ENCODE data around the gene NLRP5.
"Not testable (repeated sequence)": the region's sequence is repeated elsewhere in the genome, so short reads cannot be mapped to it uniquely, and the experiment has no call there.

NLRP5 gene

DNA sequence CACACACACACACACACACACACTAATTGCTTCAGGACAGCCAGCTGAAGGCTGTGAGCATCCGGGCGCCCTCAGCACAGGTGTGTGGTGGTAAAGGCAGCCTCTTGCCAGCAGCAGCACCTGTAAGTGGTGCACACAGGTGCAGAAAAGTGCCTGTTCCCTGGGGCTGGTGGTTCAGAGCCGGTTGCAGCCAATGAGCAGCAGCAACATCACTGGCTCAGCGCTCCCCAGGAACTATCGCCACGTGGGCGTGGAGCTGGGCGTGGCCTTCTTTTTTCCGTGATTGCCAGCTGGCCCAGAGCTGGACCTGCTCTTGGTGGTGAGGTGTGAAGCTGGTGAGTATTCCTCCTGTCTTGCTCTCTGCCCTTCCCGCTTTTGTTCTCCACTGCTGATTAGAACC is at the start of gene NLRP5:
Gene NLRP5, plus strand, starts transcription at position 289 of the 400 bp plus-strand sequence.
- no peak for DNase-seq (ENCODE audit: low read depth)

GRCh38 chr19:55939206-55939605 is 47.4 kb upstream of the NLRP5 start:
- DNase-seq (ENCODE audit: low read depth) = no peak

DNA sequence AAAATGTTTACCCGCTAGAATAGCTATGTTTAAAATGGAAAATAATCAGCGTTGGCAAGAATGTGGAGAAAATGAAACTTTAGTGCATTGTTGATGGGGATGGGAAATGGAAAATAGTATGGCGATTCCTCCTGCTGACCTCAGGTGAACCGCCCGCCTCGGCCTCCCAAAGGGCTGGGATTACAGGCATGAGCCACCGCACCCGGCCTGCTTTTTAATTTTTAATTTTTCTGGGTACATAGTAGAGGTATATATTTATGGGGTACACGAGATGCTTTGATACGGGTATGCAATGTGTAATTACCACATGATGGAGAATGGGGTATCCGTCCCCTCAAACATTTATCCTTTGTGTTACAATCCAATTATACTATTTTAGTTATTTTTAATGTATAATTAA is 46.3 kb upstream of the NLRP5 start:
- DNase-seq (ENCODE audit: low read depth) = no peak

- no peak for DNase-seq (ENCODE audit: low read depth)
Observed at GRCh38 chr19:55947532-55947931, 39.0 kb upstream of the NLRP5 start, which contains the start of gene NLRP8. Gene NLRP8 (plus strand): TSS chr19:55947832.

DNA sequence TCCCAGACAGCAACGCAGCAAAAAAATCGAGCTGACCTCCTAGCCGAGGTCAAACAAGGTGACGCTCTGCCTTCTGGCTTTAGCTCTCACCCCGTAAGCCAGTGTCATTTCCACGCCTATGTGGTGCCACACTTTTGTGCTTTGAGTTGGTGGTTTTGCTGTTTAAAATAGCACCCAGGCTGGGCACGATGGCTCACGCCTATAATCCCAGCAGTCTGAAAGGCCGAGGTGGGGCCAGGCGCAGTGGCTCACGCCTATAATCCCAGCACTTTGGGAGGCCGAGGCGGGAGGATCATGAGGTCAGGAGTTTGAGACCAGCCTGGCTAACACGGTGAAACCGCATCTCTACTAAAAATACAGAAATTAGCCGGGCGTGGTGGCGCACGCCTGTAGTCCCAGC is 36.0 kb upstream of the NLRP5 start:
- not testable (repeated sequence) for DNase-seq (ENCODE audit: low read depth)

DNA sequence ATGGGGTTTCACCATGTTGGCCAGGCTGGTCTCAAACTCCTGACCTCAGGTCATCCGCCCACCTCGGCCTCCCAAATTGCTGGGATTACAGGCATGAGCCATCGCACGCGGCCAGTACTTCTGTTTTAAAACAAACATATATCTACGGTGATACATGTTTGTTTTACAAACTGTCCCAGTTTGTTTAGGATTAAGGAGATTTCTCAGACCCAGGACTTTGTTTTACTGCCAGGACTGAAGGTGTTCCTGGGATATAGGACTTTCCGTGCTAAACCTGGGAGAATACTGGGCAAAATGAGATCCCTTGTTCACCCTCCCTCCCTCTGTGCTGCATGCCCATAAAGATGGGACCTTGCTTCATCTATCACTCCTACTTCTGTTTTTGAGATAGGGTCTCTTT is 30.1 kb upstream of the NLRP5 start:
- DNase-seq (ENCODE audit: low read depth) = no peak

GRCh38 chr19:55958356-55958755 is 28.2 kb upstream of the NLRP5 start:
- DNase-seq (ENCODE audit: low read depth) = no peak

GRCh38 chr19:55959996-55960675 is 26.4 kb upstream of the NLRP5 start:
- no peak for DNase-seq (ENCODE audit: low read depth)

DNA sequence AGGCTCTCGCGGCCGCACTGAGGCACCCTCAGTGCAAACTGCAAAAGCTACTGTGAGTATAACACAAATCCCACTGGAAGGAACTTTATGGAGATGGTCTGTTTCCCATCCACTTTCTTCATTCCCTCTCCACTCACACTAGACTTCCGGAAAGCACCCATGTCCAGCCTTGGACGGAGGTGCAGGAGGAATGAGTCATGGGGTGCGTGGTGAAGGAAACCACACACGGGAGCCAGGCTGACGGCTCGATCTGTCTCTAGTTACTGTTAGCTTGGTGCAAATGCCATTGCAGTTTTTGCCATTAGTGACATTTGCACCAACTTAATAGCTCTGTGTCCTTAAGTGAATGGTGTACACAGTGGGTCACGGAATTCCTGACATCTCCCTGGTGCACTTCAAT is 24.4 kb upstream of the NLRP5 start:
- DNase-seq (ENCODE audit: low read depth) = no peak

GRCh38 chr19:55973982-55974381 is 12.6 kb upstream of the NLRP5 start:
- no peak for DNase-seq (ENCODE audit: low read depth)

DNA sequence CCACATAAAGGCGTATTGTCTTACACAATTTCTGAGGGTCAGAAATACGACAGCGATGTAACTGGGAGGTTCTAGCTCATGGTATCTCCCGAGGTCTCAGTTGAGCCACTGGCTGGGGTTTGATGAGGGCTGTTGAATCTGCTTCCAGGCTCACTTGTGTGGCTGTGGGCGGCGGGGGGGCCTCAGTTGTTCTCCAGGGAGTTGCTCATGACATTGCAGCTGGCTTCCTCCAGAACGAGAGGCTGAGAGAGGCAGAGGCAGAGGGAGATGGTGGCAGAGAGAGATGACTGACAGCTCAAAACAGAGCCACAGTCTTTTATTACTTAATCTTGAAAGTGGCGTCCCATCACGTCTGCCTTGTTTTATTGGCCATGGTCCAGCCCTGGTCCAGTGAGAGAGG is 6.2 kb upstream of the NLRP5 start:
- no peak for DNase-seq (ENCODE audit: low read depth)

DNA sequence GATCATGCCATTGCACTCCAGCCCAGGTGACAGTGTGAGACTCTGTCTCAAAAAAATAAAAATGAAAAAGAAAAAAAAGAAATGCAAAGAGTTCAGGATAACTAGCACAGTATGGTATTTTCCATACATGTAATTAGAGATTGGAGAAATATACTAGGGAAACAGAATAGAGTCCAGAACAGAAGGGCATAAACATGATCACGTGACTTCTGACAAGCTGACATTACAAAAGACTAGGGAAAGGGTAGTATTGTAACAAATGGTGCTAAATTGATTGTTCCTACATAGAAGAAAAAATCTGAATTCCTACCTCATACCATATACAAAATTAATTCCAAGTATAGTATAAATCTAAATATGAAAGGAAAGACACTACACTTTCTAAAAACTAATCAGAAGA is 1.3 kb upstream of the NLRP5 start:
- no peak for DNase-seq (ENCODE audit: low read depth)

DNA sequence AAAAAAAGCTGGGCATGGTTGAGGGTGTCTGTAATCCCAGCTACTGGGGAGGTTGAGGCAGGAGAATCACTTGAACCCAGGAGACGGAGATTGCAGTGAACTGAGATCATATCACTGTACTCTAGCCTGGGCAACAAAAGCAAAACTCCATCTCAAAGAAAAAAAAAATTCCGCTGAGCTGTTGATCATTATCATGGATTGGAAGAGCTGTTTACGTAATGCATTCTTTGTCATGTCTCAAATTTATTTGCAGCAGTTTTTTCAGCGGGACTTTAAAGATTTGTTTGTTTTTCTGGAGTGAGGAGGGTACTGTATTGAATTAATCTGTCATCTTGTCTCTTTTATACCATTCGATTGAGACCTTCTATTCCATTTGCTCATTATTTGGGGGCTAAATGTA is 4.3 kb downstream of the NLRP5 start:
- DNase-seq (ENCODE audit: low read depth) = no peak

GRCh38 chr19:55993492-55993891 is 6.9 kb downstream of the NLRP5 start:
- no peak for DNase-seq (ENCODE audit: low read depth)

DNA sequence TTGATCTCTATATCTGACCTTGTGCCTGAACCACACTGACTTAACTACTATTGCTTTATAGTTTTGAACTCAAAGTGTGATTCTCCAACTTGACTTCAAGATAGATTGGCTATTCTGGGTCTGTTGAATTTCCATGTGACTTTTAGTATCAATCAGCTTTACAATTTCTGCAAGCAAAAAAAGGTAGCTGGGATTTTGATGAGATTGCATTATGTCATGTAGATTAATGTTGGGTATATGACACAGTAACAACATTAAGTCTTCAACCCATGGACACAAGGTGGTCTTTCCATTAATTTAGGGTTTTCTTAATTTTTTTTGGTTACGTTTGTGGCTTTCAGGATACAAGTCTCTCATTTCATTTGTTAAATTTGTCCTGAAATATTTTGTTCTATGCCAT is 28.2 kb downstream of the NLRP5 start:
- DNase-seq (ENCODE audit: low read depth) = no peak

- DNase-seq (ENCODE audit: low read depth) = no peak
Observed at GRCh38 chr19:56015756-56016155, 29.2 kb downstream of the NLRP5 start.

GRCh38 chr19:56019325-56019724 is 32.8 kb downstream of the NLRP5 start:
- DNase-seq (ENCODE audit: low read depth) = not testable (repeated sequence)

DNA sequence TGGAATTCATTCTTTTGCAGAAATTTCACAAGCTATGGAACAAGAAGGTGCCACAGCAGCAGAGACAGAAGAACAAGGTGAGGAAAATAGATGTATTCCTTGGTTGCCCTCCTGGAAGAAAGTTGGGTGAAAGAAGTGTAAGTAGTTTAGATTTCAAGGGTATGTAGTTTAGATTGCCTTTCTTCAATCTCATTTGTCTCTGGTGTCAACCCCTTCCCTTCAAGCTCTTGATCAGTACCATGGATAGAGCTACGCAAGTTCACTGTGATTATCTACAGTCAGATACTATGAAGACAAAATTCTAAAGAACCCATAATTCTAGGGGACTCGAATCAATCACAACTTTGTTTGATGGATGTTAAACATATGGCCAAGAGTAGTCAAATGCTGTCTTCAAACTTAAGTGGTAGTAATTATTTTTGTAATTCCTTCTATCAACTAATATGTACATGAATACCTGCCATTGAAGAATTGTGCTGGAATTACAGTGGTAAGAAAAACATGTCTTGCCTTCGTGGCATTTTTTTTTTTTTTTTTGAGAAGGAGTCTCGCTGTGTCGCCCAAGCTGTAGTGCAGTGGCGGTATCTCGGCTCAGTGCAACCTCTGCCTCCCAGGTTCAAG is 33.9 kb downstream of the NLRP5 start:
- not testable (repeated sequence) for DNase-seq (ENCODE audit: low read depth)

DNA sequence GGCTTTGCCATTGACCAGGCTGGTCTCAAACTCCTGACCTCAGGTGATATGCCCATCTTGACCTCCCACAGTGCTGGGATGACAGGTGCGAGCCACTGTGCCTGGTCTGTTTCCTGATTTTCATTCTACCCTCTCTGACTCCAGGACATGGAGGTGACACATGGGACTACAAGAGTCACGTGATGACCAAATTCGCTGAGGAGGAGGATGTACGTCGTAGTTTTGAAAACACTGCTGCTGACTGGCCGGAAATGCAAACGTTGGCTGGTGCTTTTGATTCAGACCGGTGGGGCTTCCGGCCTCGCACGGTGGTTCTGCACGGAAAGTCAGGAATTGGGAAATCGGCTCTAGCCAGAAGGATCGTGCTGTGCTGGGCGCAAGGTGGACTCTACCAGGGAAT is 40.2 kb downstream of the NLRP5 start:
- no peak for DNase-seq (ENCODE audit: low read depth)

DNA sequence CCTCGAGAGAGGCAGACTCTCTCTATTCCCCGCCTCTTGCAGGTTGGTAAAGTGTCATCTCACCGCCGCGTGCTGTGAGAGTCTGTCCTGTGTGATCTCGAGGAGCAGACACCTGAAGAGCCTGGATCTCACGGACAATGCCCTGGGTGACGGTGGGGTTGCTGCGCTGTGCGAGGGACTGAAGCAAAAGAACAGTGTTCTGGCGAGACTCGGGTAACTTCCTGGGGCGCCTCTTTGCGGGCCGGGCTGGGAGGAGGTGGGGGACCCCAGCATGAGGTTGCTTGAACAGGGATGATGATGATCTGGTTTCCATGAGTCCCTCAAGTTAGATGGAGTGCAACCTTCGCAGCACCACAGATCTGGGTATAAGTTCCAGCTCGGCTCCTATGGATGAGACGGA is 67.0 kb downstream of the NLRP5 start:
- DNase-seq (ENCODE audit: low read depth) = no peak

DNA sequence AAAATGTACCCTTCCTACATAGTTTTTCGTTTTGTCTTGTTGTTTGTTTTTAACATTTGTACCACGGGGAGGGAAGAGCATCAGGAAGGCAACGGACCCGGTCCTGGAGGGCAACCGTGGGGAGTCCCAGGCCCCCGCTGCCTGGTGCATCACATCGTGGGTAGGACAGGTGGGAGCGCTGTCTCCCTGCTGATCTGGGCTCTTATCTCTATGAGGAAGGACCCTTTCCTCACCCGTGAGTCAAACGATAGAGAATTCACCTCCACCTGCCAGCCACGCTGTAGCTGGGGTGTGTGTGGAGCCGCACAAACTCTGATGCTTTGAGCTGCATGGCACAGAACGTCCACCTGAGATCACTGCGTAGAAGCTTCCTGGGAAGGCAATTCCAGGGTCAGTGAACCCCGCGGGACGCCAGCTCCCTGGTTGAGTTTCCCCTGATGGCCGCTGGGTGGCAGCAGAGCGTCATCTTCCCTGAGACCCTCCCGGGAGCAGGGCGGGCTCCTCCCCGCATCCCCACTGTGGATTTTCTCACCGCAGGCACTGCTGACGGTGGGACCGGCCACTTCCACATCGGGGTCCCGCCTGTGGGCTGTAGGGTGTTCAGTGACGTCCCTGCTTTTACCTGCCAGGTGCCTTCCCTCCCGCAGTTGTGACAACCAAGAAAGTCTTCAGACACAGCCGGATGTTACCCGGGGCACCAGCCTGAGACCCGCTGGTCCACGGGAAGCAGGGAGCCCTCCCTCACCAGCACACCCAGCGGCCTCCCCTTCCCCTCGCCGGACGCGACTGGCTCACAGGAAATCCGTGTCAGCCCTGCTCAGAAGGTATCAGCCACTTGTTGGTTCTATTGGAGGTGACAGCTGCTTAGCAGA is 79.8 kb downstream of the NLRP5 start:
- DNase-seq (ENCODE audit: low read depth) = peak; percentile 43

GRCh38 chr19:56069642-56070041 is 83.1 kb downstream of the NLRP5 start:
- DNase-seq (ENCODE audit: low read depth) = no peak

DNA sequence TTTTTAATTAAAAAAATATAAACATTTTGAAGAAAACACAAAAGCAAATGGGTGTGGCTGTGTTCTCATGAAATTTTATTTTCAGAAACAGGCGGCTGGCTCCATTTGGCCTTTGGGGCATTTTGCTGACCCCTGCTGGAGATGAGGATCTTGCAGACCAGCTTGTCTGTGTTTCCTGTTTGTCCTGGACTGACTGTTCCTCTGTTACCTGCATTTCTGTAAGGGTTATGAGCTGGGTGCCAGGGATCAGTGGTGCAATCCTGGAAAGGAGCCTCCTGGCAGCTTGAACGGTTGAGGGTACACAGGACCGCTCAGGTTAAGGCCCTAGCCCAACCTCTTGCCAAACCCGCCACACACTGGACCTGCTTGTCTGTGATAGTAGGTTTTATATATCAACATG is 84.6 kb downstream of the NLRP5 start:
- DNase-seq (ENCODE audit: low read depth) = no peak
